Endothelial cell of umbilical vein (primary cell): ENCODE data around the gene TNIK. TPM values are rescaled to one million over a fixed set of nuclear protein-coding genes. Genes with fewer than 3 reads are reported as not detected.

Experiments
- BruUV-seq: library from RNA; stranded (reverse); fragments of 400-500 nt; replicated peaks from 2 replicates; lab custom pipeline; 2021; lab: Mats Ljungman, UMichigan
- CTCF ChIA-PET: fragments of 300-600, 350-600 bp; sonication (Branson Sonifier 250); formaldehyde crosslinking; loops from one replicate; lab custom pipeline; 2021; ENCODE audit warnings: antibody characterized with exemption, inconsistent platforms; lab: Charles Lee
- POLR2A ChIA-PET: fragments of 300-600, 350-600 bp; sonication (Branson Sonifier 250); formaldehyde crosslinking; loops from one replicate; lab custom pipeline; 2021; ENCODE audit warnings: antibody characterized with exemption, inconsistent platforms; lab: Charles Lee
- DNase-seq: peaks from one replicate; pipeline ENCODE4 v3.0.0-alpha.2; 2011; ENCODE audit warnings: low read depth, low spot score
- FAIRE-seq: peaks from 2 replicates; lab custom pipeline; 2011; peaks lifted over from hg19 to GRCh38; lab: Jason Lieb, UNC
- H2AFZ ChIP-seq: 2 replicates; pipeline ENCODE4 v1.6.0; 2012; ENCODE audit warnings: low read depth, low read length, control low read depth, inconsistent platforms
- H3K27ac ChIP-seq: 2 replicates; pipeline ENCODE4 v1.5.1; 2011; ENCODE audit warnings: low read depth, mild to moderate bottlenecking, control low read depth, low read length, moderate library complexity; ENCODE audit not compliant: insufficient read depth
- H3K27me3 ChIP-seq, 2 experiments: 2 replicates each; pipeline versions ENCODE4 v1.6.0 to v1.6.1; 2011; ENCODE audit warnings: low read length in 2 of 2, mixed read lengths in 1 of 2; ENCODE audit not compliant: control insufficient read depth in 2 of 2, insufficient read depth in 2 of 2
- H3K36me3 ChIP-seq, 2 experiments: 2 replicates in 1 of 2; 3 replicates in 1 of 2; pipeline ENCODE4 v1.5.1; 2011; ENCODE audit warnings: low read length in 2 of 2, mild to moderate bottlenecking in 1 of 2, moderate library complexity in 1 of 2; ENCODE audit not compliant: control insufficient read depth in 2 of 2, insufficient read depth in 2 of 2; ENCODE audit errors: extremely low read depth in 1 of 2
- H3K4me1 ChIP-seq: 3 replicates; pipeline ENCODE4 v1.5.1; 2011; ENCODE audit warnings: mild to moderate bottlenecking, low read length; ENCODE audit not compliant: control insufficient read depth, insufficient read depth; ENCODE audit errors: extremely low read depth
- H3K4me2 ChIP-seq: 2 replicates; pipeline ENCODE4 v1.6.1; 2011; ENCODE audit warnings: low read length, control low read depth, mixed read lengths; ENCODE audit not compliant: insufficient read depth
- H3K4me3 ChIP-seq, 3 experiments: fragments of 200-600 bp in 1 of 3; sonication (generic), shearing (Covaris generic) in 1 of 3; replicated peaks in 1 of 3; 2 replicates each; pipeline ENCODE4 v1.5.1; 2011 to 2016; ENCODE audit warnings: control low read depth in 3 of 3, low read length in 3 of 3, mild to moderate bottlenecking in 2 of 3, inconsistent platforms in 1 of 3, low read depth in 1 of 3, moderate library complexity in 1 of 3; ENCODE audit not compliant: insufficient read depth in 1 of 3
- H3K79me2 ChIP-seq: 2 replicates; pipeline ENCODE4 v1.6.0; 2012; ENCODE audit warnings: low read length, inconsistent platforms; ENCODE audit not compliant: control insufficient read depth, insufficient read depth
- H3K9ac ChIP-seq: replicated peaks from 2 replicates; pipeline ENCODE3; 2011; ENCODE audit warnings: low read length, control low read depth; ENCODE audit not compliant: insufficient read depth; ENCODE audit errors: extremely low read depth
- H3K9me1 ChIP-seq: replicated peaks from 3 replicates; pipeline ENCODE4 v1.6.0; 2011; ENCODE audit warnings: mild to moderate bottlenecking, low read length; ENCODE audit not compliant: control insufficient read depth, insufficient read depth; ENCODE audit errors: extremely low read depth
- H3K9me3 ChIP-seq: replicated peaks from 2 replicates; pipeline ENCODE4 v1.5.1; 2012; ENCODE audit warnings: low read length, inconsistent platforms; ENCODE audit not compliant: control insufficient read depth, insufficient read depth
- H4K20me1 ChIP-seq: replicated peaks from 2 replicates; pipeline ENCODE3; 2011; ENCODE audit warnings: mild to moderate bottlenecking, low read length; ENCODE audit not compliant: control insufficient read depth, insufficient read depth; ENCODE audit errors: extremely low read depth
- EZH2 ChIP-seq: IDR thresholded peaks from 2 replicates; pipeline ENCODE4 v1.6.1; 2012; ENCODE audit warnings: borderline replicate concordance, low read depth, mild to moderate bottlenecking, moderate library complexity, low read length, inconsistent platforms; ENCODE audit not compliant: severe bottlenecking
- FOS ChIP-seq: IDR thresholded peaks from 2 replicates; pipeline ENCODE4 v1.6.1; 2011; ENCODE audit warnings: mild to moderate bottlenecking, low read length, moderate library complexity, borderline replicate concordance; ENCODE audit not compliant: insufficient read depth
- GATA2 ChIP-seq: IDR thresholded peaks from 2 replicates; pipeline ENCODE4 v1.7.0; 2011; ENCODE audit warnings: low read depth, mild to moderate bottlenecking, moderate library complexity, mixed read lengths, low read length; ENCODE audit not compliant: insufficient read length, insufficient read depth
- JUN ChIP-seq: IDR thresholded peaks from 2 replicates; pipeline ENCODE4 v1.6.1; 2011; ENCODE audit warnings: borderline replicate concordance, low read depth; ENCODE audit not compliant: insufficient read length, insufficient read depth
- MAX ChIP-seq: IDR thresholded peaks from 2 replicates; pipeline ENCODE4 v1.6.1; 2011; ENCODE audit not compliant: insufficient read depth, insufficient read length
- MYC ChIP-seq: IDR thresholded peaks from one replicate; pipeline ENCODE4 v1.6.1; 2011; ENCODE audit warnings: mild to moderate bottlenecking, low read depth, low read length
- POLR2A ChIP-seq: IDR thresholded peaks from 2 replicates; pipeline ENCODE4 v1.6.1; 2012; ENCODE audit warnings: low read depth, mild to moderate bottlenecking, control low read depth, low read length
- POLR2AphosphoS5 ChIP-seq: IDR thresholded peaks from 2 replicates; pipeline ENCODE4 v1.6.1; 2012; ENCODE audit warnings: low read depth, mild to moderate bottlenecking, control low read depth, low read length, moderate library complexity; ENCODE audit not compliant: insufficient read depth
- dilution Hi-C: fragments of 300-500 bp; cut with MboI; formaldehyde crosslinking; loops from one replicate; pipeline ENCODE4 v1.15.0; 2019; ENCODE audit warnings: low sequenced_read_pairs; ENCODE audit not compliant: extremely low pct_ligation_motif_present
- intact Hi-C: fragments of 100-400 bp; cut with micrococcal nuclease; formaldehyde crosslinking; loops from one replicate; pipeline ENCODE4 v1.10.0; 2022
- polyA plus RNA-seq, 4 experiments: library from polyadenylated mRNA; depleted of rRNA in 3 of 4; stranded (reverse) in 3 of 4; unstranded in 1 of 4; fragments of >200 nt; gene quantifications; 2 replicates each; pipeline versions ENCODE4 v1.2.1 to v1.2.3, GENCODE V29; 2011 to 2012; ENCODE audit warnings: missing spikeins in 1 of 4
- total RNA-seq: library from RNA; stranded (reverse); gene quantifications from 2 replicates; pipeline ENCODE4 v1.2.3, GENCODE V29; 2021
- TF ChIP-seq, protein P1 (sequence below), 2 donors: IDR thresholded peaks; 1 replicate in 1 of 2; 2 replicates in 1 of 2; pipeline ENCODE4 v1.5.1; 2011; ENCODE audit warnings: low read length in 2 of 2, mild to moderate bottlenecking in 2 of 2, moderate library complexity in 2 of 2, control low read depth in 1 of 2, inconsistent platforms in 1 of 2, low read depth in 1 of 2; ENCODE audit not compliant: insufficient read depth in 1 of 2; ENCODE audit errors: extremely low read depth in 1 of 2

TNIK gene
- total and polyA plus RNA-seq, 2 donors (not counting 3 experiments of a cell fraction or from before 2014, with no cell fraction given), result 10.9 to 39.7 TPM

- POLR2A ChIA-PET, result no interaction called here
- Histone ChIP-seq H3K27me3 (no peaks in the 10 kb centered on the region), H3K27ac (no peak overlapping the region), H3K4me2 (no peak overlapping the region), H3K4me1 (peaks cover 23% of the 10 kb centered on the region), H3K9me1 (no peaks in the 10 kb centered on the region), H3K9me3 (no peaks in the 10 kb centered on the region), H3K4me3 (no peak overlapping the region), H3K36me3 (no peaks in the 10 kb centered on the region), H3K79me2 (peaks cover 27% of the 10 kb centered on the region), H3K9ac (no peak overlapping the region), H4K20me1 (no peaks in the 10 kb centered on the region), H2AFZ (no peak overlapping the region)
- dilution Hi-C loops (no loop called here), intact Hi-C loops (no loop called here)
- no peak for TF ChIP-seq POLR2AphosphoS5
- TF ChIP-seq GATA2, result no peak
- TF ChIP-seq POLR2A, result no peak
- TF ChIP-seq EZH2, result no peak
- TF ChIP-seq MAX, result no peak
- no peak for TF ChIP-seq FOS
- TF ChIP-seq MYC, result no peak
- no peak for TF ChIP-seq JUN
- TF ChIP-seq, protein P1, sequence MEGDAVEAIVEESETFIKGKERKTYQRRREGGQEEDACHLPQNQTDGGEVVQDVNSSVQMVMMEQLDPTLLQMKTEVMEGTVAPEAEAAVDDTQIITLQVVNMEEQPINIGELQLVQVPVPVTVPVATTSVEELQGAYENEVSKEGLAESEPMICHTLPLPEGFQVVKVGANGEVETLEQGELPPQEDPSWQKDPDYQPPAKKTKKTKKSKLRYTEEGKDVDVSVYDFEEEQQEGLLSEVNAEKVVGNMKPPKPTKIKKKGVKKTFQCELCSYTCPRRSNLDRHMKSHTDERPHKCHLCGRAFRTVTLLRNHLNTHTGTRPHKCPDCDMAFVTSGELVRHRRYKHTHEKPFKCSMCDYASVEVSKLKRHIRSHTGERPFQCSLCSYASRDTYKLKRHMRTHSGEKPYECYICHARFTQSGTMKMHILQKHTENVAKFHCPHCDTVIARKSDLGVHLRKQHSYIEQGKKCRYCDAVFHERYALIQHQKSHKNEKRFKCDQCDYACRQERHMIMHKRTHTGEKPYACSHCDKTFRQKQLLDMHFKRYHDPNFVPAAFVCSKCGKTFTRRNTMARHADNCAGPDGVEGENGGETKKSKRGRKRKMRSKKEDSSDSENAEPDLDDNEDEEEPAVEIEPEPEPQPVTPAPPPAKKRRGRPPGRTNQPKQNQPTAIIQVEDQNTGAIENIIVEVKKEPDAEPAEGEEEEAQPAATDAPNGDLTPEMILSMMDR (IDR thresholded peaks at IDR 0.05; ENCODE audit: extremely low read depth in 1 of 2, insufficient read depth in 1 of 2, low read depth in 1 of 2, low read length in 2 of 2), result no peak
- no TSS peak for BruUV-seq
- DNase-seq (peak; percentile 50), FAIRE-seq (no peak)
- CTCF ChIA-PET, result interaction anchor here (1.2 to 1.3 kb wide), 3 partner anchors 25 to 234 kb away, joined by 3 to 4 read pairs (median 3); no protein-coding TSS in a partner anchor
Observed at GRCh38 chr3:171420667-171421066, 39.5 kb downstream of the TNIK start.
